Activated naive CD8-positive, alpha-beta T cell treated with anti-CD3 and anti-CD28 coated beads for 36 hours (primary cell): ENCODE results near the gene USPL1. TPM values are rescaled to one million over a fixed set of nuclear protein-coding genes. Genes with fewer than 3 reads are reported as not detected.
"Not testable (repeated sequence)": the region's sequence is repeated elsewhere in the genome, so short reads cannot be mapped to it uniquely, and the experiment has no call there.

ENCODE experiments used
- DNase-seq: peaks from one replicate; pipeline ENCODE4 v3.0.0; 2021
- H3K27ac Mint-ChIP-seq: one replicate; pipeline ENCODE4 v1.8.0; 2022; ENCODE audit warnings: mild to moderate bottlenecking, moderate library complexity, mixed read lengths
- H3K27me3 Mint-ChIP-seq: one replicate; pipeline ENCODE4 v1.8.0; 2022; ENCODE audit warnings: mild to moderate bottlenecking, mixed read lengths
- H3K36me3 Mint-ChIP-seq: one replicate; pipeline ENCODE4 v1.8.0; 2021; ENCODE audit warnings: mild to moderate bottlenecking, mixed read lengths
- H3K4me1 Mint-ChIP-seq: one replicate; pipeline ENCODE4 v1.8.0; 2021; ENCODE audit warnings: mixed read lengths
- H3K4me3 Mint-ChIP-seq: one replicate; pipeline ENCODE4 v1.8.0; 2022; ENCODE audit warnings: mild to moderate bottlenecking, moderate library complexity, mixed read lengths
- H3K9me3 Mint-ChIP-seq: one replicate; pipeline ENCODE4 v1.8.0; 2022; ENCODE audit warnings: mixed read lengths
- total RNA-seq, 2 experiments: library from RNA; stranded (reverse); gene quantifications; one replicate each; pipeline ENCODE4 v1.2.3, GENCODE V29; 2021

Gene USPL1
- total RNA-seq, 2 experiments from 2014 or later = 13.6 to 15.3 TPM

DNA sequence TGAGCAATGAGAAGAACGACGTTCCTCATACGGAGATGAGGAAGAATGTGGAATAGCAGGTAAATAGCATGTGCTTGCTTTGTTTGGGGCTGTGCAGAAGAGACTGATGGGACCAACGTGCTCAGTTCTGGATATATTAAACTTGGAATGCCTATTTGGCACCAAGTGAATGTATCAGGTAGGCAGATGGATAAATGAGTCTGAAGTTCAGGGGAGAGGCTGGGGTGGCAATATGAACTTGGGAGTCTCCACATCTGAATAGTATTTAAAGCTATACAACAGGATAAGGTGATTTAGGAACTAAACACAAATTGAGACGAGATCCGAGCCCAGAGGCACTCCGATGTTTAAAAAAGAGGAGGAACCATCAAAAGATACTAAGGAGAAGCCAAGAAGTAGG is 12.7 kb upstream of the USPL1 start:
- Mint-ChIP-seq H3K4me3 (no peak overlapping the region), H3K9me3 (no peaks in the 10 kb centered on the region)

DNA sequence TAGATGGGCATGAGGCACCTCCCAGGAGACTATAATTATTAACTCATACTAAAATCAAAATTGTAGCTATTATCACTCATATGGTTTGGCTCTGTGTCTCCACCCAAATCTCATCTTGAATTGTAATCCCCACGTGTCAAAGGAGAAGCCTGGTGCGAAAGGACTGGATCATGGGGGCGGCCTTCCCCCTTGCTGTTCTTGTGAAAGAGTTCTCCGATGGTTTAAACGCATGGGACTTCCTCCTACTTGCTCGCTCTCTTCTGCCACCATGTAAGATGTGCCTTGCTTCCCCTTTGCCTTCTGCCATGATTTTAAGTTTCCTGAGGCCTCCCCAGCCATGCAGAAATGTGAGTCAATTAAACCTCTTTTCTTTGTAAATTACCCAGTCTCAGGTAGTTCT is 10.5 kb upstream of the USPL1 start:
- peaks cover 20% of the 10 kb centered on the region for H3K4me1 Mint-ChIP-seq
- not testable (repeated sequence) for H3K9me3 Mint-ChIP-seq, DNase-seq, H3K27me3 Mint-ChIP-seq, H3K4me3 Mint-ChIP-seq, H3K27ac Mint-ChIP-seq
- peaks cover 10% of the 10 kb centered on the region for H3K36me3 Mint-ChIP-seq

More for the DNA sequence above, 12.7 kb upstream of the USPL1 start:
- Mint-ChIP-seq H3K4me1 (peaks cover 12% of the 10 kb centered on the region), H3K27ac (no peak overlapping the region), H3K27me3 (no peaks in the 10 kb centered on the region), H3K36me3 (peaks cover 9% of the 10 kb centered on the region)
- no peak for DNase-seq

DNA sequence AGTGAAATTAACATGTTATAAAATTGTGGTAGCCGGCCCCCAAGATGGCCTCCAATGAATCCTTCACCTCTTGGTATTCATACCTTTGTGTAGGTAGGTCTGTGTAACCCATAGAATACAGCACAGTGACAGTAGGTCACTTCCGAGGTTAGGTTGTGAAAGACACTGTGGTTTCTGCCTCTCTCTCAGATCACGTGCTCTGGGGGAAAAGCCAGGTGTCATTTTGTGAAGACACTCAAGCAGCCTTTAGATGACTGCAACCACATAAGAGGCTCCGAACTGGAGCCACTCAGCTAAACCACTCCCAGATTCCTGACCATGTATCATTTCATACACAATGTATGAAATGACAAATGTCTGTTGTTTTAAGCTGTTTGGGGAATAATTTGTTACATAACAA is 9.8 kb upstream of the USPL1 start:
- H3K27me3 Mint-ChIP-seq = no peaks in the 10 kb centered on the region
- no peak overlapping the region for H3K27ac Mint-ChIP-seq
- no peaks in the 10 kb centered on the region for H3K9me3 Mint-ChIP-seq
- DNase-seq = peak; percentile 52
- peaks cover 26% of the 10 kb centered on the region for H3K4me1 Mint-ChIP-seq
- peaks cover 10% of the 10 kb centered on the region for H3K36me3 Mint-ChIP-seq
- H3K4me3 Mint-ChIP-seq = no peak overlapping the region

DNA sequence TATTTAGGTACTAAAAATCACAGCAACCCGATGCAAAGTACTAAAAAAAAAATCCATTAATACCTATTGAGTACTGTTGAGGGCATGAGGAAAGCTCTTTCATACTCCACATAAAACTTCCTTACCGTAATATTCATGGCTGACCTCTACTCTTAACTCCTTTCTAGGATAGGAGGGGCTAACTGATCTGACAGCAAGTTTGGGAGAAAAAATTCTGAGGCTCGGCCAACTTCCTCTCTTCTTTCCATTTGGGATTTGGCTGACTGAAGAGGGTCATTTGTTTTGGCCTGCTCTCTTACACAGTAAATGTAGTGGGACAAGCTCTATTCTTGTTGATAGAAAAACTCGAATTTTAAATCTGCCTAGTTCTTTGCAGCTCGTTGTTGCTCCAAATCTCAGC is 9.4 kb upstream of the USPL1 start:
- Mint-ChIP-seq H3K36me3 (peaks cover 10% of the 10 kb centered on the region), H3K4me3 (no peak overlapping the region), H3K9me3 (no peaks in the 10 kb centered on the region), H3K4me1 (peaks cover 26% of the 10 kb centered on the region), H3K27me3 (no peaks in the 10 kb centered on the region), H3K27ac (no peak overlapping the region)
- DNase-seq = no peak

DNA sequence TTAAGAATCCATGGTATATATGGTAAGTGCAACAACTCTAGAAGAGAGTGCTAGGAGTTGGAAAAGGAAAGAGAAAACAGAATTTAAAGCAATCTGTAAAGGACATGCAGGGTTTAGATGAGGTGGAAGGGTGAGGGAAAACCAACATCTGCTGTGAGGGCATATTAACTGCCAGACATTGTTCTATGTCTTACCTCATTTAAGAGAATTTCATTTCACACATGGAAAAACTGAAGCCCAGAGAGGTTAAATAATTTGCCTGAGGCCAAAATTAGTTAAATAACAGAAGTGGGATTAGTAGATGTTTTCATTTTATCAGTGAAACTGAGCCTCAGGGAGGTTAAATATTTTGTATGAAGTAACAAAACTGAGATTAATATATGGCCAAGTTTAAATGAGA is 7.4 kb upstream of the USPL1 start:
- Mint-ChIP-seq H3K27me3 (no peaks in the 10 kb centered on the region), H3K9me3 (no peaks in the 10 kb centered on the region), H3K4me3 (no peak overlapping the region), H3K27ac (peak overlapping the region; percentile 63), H3K4me1 (peaks cover 30% of the 10 kb centered on the region), H3K36me3 (peaks cover 14% of the 10 kb centered on the region)
- no peak for DNase-seq

DNA sequence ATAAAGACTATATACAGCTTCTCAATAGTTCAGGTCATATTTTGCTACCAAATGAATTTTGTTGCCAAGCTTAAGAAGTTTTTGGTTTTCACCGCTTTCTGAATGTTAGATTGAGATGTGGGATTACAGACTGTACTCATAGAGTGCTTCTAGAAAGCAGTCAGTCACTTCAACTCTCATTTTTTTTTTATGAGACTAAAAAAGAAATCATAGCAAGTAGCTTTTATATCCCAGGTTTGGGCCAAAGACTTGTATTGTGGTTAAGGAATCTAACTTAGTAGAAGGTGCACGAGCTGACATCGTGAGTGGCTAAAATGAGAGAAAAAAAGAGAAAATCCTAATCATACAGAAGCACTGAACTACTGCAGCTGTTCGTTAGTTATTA is 2.2 kb upstream of the USPL1 start:
- Mint-ChIP-seq H3K4me1 (peaks cover 29% of the 10 kb centered on the region), H3K9me3 (no peaks in the 10 kb centered on the region), H3K36me3 (peaks cover 7% of the 10 kb centered on the region), H3K27ac (no peak overlapping the region), H3K4me3 (no peak overlapping the region), H3K27me3 (no peaks in the 10 kb centered on the region)
- no peak for DNase-seq

DNA sequence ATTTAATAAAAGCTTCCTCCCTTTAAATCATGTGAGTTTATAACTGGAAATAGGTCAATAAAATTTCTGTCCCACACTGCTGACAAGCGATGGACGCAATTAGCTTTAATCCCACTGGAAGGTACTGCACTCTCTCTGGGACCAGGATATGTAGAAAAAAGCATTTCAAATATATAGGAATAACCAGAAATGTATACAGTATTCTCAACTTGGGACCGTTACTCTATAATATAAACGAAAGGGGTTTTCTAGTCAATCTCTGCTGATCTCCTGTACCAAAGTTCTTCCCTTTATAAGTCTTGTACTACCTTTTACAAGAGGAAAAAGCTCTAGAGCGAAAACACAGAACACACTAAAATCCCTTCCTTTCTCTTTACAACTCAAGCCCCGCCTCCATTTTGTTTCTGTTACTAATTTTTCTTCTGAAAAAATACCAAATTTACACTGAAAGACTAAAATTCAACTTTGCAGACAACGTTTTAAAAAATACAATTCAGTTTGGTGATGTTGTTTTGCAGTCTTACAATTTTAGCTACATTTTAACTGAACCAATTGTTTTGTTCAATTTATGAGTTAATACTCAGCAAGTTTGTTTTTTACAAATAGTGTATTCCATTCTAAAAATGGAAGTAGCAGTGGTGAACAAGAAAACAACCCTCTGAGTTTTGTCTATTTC is 1.7 kb upstream of the USPL1 start:
- Mint-ChIP-seq H3K9me3 (no peaks in the 10 kb centered on the region), H3K4me3 (no peak overlapping the region), H3K27me3 (no peaks in the 10 kb centered on the region), H3K36me3 (peaks cover 5% of the 10 kb centered on the region), H3K4me1 (peaks cover 32% of the 10 kb centered on the region), H3K27ac (no peak overlapping the region)
- DNase-seq = no peak

DNA sequence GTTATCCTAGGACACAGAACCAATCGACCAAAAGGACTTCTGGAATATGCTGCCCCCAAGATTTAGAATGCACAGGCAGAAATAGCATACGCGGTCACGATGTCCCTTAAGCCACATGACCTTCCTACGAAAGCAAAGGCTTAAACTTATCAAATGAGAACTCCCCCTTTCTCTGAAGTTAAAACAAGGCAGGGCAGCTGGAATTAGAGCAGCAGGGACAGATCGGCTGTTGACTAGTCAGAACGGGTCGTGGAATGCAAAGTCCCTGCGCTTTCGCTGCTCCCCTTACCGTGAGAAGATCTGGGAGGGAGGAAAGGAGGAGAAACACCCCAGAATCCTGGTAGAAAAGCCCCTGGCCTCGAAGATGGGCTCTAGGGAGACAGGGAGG is 799 bp upstream of the USPL1 start:
- H3K36me3 Mint-ChIP-seq = peaks cover 8% of the 10 kb centered on the region
- no peaks in the 10 kb centered on the region for H3K27me3 Mint-ChIP-seq
- no peak overlapping the region for H3K27ac Mint-ChIP-seq
- peak; percentile 56 for DNase-seq
- H3K4me1 Mint-ChIP-seq = peaks cover 33% of the 10 kb centered on the region
- no peaks in the 10 kb centered on the region for H3K9me3 Mint-ChIP-seq
- no peak overlapping the region for H3K4me3 Mint-ChIP-seq

DNA sequence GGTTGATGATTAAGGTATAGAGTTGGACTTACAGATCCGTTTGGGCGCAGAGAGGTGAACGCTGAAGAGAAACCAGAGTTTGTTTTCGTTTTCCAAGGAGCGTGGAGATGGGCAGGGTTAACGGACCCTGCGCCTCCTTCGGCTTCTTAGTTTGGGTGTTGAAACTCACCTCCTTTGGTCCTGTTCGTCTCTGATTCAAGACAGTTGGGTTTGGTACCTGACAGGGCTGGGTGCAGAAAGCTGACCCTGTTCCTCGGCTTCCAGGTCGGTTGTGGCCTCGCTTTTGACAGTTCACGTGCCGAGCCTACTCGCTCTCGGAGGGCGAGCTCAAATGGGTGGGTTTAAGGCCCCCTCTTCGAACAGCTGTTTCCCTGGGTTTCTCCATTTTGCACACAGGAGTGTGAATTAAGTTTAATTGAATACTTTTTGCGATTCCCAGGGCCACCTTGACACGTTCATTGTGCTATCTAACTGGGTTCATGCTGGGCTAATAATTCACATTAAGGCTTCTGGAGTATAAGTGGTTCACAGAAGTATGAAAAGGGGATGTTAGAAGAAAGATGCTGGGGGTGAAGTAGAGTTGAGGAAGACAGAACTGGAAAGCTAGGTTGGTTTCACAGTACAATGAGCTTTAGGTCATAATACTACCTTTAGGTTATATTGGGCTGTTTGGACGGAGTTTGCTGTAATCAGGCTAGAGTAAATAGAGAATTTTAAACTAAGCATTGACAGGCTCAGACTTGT is 638 bp downstream of the USPL1 start:
- no peaks in the 10 kb centered on the region for H3K27me3 Mint-ChIP-seq

DNA sequence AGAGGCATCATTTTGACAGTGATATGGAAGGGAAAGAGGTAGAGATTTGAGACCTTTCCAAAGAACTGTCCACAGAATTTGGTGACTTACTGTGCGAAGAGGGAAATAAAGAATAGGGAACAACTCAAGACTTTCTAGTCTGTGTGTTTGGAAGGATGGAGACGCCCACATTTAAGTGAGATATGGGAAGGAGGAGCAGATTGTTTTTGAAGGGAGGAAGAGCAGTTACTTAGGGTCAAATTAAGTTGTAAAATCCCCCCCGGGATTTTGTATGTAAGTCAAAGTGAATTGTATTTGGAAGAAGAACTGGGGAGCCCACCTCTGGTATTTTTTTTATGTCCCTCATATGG is 1.2 kb downstream of the USPL1 start:
- DNase-seq = no peak
- Mint-ChIP-seq H3K27ac (no peak overlapping the region), H3K4me1 (peaks cover 40% of the 10 kb centered on the region), H3K9me3 (no peaks in the 10 kb centered on the region), H3K4me3 (no peak overlapping the region), H3K27me3 (no peaks in the 10 kb centered on the region), H3K36me3 (peaks cover 15% of the 10 kb centered on the region)

More for the DNA sequence above, 638 bp downstream of the USPL1 start:
- peaks cover 37% of the 10 kb centered on the region for H3K4me1 Mint-ChIP-seq
- peaks cover 14% of the 10 kb centered on the region for H3K36me3 Mint-ChIP-seq
- peak; percentile 25 for DNase-seq
- H3K4me3 Mint-ChIP-seq = no peak overlapping the region
- no peaks in the 10 kb centered on the region for H3K9me3 Mint-ChIP-seq
- no peak overlapping the region for H3K27ac Mint-ChIP-seq

DNA sequence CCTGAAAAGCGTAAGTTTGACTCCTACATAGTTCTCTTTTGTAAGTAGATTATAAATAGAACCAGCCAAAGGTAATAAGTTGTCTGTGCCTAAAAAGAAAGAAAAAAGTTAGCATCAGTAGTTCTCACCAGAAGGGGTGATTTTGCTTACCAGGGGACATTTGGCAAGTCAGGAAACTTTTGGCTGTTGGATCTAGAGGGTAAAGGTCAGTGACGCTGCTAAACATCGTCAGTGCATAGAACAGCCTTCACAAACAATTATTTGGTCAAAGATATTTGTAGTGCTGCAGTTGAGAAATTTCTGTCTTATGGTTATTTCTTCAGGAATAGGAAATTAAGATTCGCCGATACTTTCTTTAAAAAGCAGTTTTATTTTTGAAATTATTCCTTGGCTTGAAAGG is 2.0 kb downstream of the USPL1 start:
- H3K27me3 Mint-ChIP-seq = no peaks in the 10 kb centered on the region
- H3K36me3 Mint-ChIP-seq = peaks cover 22% of the 10 kb centered on the region
- H3K9me3 Mint-ChIP-seq = no peaks in the 10 kb centered on the region
- peaks cover 41% of the 10 kb centered on the region for H3K4me1 Mint-ChIP-seq
- no peak for DNase-seq
- no peak overlapping the region for H3K27ac Mint-ChIP-seq
- no peak overlapping the region for H3K4me3 Mint-ChIP-seq

DNA sequence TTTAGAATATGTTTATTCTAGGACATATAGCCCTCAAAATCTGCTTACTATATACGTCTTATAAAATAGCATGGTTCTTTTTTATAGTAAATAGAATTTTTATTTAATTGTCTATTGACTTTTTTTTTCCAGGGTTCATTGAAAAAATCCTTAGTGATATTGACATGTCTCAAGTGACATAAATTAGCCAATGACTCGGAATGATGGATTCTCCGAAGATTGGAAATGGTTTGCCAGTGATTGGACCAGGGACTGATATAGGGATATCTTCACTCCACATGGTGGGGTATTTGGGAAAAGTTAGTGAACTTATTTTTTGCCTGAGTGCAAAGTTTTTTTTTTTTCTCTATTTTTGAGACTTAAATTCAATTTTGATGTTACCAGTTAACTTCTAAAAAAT is 3.2 kb downstream of the USPL1 start:
- no peaks in the 10 kb centered on the region for H3K9me3 Mint-ChIP-seq
- peaks cover 39% of the 10 kb centered on the region for H3K4me1 Mint-ChIP-seq
- H3K36me3 Mint-ChIP-seq = peaks cover 27% of the 10 kb centered on the region
- DNase-seq = no peak
- H3K4me3 Mint-ChIP-seq = no peak overlapping the region
- no peak overlapping the region for H3K27ac Mint-ChIP-seq
- no peaks in the 10 kb centered on the region for H3K27me3 Mint-ChIP-seq

DNA sequence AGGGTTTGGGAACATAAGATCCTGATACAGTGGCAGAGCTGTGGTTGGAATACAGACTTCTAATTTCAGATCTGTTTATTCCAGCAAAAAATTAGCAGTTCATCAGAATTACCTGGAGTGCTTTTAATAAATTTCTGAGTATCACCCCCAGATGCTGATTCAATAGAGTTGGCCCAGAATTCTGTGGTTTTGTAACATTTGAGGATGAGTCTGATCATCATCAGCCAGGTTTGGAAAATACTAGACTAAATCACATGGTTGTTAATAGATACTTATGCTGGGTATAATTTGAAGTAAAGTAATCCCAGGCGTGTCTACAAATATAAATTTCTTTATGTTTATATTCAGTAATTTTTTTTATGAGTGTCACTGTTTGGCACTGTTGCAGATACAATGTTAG is 4.8 kb downstream of the USPL1 start:
- no peak for DNase-seq
- Mint-ChIP-seq H3K4me3 (no peak overlapping the region), H3K27me3 (no peaks in the 10 kb centered on the region), H3K4me1 (peaks cover 46% of the 10 kb centered on the region), H3K9me3 (no peaks in the 10 kb centered on the region), H3K36me3 (peaks cover 27% of the 10 kb centered on the region), H3K27ac (no peak overlapping the region)

DNA sequence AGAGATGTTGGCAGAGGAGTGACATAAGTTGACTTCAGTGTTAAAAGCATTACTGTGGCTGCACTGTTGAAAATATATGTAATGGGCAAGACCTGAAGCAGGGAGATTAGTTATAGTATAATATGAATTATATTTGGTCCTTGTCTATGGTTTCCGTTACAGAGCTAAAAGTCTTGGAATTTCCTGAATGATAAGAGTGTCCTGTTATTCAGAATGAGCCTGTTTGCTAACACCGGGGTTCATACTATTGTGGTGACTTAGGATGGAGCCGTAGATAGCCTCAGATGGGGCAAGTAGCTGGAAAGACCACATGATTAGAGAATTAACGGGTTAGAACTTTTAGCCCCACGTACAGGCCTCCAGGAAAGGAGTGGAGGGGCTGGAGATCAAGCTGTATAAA is 5.7 kb downstream of the USPL1 start:
- Mint-ChIP-seq H3K36me3 (peaks cover 31% of the 10 kb centered on the region), H3K27ac (no peak overlapping the region), H3K9me3 (no peaks in the 10 kb centered on the region), H3K27me3 (no peaks in the 10 kb centered on the region), H3K4me3 (no peak overlapping the region), H3K4me1 (peaks cover 49% of the 10 kb centered on the region)
- DNase-seq = no peak

DNA sequence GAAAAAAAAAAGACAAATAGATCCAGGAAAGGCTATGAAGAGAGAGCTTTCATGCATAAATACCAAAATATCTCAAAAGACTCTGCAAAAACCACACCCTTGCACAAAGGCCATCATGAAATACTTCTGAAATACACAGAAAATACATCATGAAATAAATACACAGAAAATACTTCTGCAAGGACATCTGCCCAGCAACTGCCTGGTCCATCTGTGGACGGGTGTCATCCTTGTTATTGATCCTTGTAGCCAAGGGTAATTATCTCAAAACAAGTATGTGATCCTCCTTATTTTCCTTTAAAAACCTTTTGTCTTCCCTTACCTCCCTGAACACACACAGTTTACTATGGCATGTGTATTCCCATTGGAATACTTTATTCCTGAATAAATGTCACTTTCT is 6.9 kb downstream of the USPL1 start:
- Mint-ChIP-seq H3K4me3 (no peak overlapping the region), H3K4me1 (peaks cover 57% of the 10 kb centered on the region), H3K9me3 (no peaks in the 10 kb centered on the region), H3K27me3 (no peaks in the 10 kb centered on the region), H3K27ac (no peak overlapping the region), H3K36me3 (peaks cover 42% of the 10 kb centered on the region)
- DNase-seq = no peak

DNA sequence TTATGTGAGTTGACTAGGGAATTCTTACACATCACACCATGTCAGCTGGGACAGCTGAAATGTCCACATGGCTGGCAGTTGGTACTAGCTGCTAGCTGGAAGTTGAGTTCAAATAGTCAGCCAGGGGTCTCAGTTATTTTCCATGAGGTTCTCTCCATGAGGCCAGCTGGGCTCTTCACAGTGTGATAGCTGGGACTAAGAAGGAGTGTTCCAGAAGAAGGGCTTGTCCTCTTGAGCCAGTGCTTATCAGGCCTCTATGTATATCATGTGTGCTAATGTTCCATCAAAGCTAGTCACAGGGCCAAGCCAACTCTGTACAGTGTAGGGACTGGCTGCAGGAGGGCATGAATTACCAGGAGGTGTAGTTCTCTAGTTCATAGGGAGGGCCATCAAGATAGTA is 11.8 kb downstream of the USPL1 start:
- peaks cover 5% of the 10 kb centered on the region for H3K9me3 Mint-ChIP-seq
- no peak overlapping the region for H3K27ac Mint-ChIP-seq
- no peak overlapping the region for H3K4me3 Mint-ChIP-seq
- peaks cover 56% of the 10 kb centered on the region for H3K36me3 Mint-ChIP-seq
- no peaks in the 10 kb centered on the region for H3K27me3 Mint-ChIP-seq
- DNase-seq = no peak
- peaks cover 34% of the 10 kb centered on the region for H3K4me1 Mint-ChIP-seq
